Placental epithelial cell (primary cell): ENCODE results near the gene DTD2. TPM values are rescaled to one million over a fixed set of nuclear protein-coding genes. Genes with fewer than 3 reads are reported as not detected.

Source experiments
- total RNA-seq: library from RNA; depleted of rRNA; stranded (reverse); fragments of >200 nt; gene quantifications from 2 replicates; pipeline ENCODE4 v1.2.3, GENCODE V29; 2012

The DTD2 gene
- total RNA-seq, result 45.5 and 54.2 TPM in 2 replicates

DNA sequence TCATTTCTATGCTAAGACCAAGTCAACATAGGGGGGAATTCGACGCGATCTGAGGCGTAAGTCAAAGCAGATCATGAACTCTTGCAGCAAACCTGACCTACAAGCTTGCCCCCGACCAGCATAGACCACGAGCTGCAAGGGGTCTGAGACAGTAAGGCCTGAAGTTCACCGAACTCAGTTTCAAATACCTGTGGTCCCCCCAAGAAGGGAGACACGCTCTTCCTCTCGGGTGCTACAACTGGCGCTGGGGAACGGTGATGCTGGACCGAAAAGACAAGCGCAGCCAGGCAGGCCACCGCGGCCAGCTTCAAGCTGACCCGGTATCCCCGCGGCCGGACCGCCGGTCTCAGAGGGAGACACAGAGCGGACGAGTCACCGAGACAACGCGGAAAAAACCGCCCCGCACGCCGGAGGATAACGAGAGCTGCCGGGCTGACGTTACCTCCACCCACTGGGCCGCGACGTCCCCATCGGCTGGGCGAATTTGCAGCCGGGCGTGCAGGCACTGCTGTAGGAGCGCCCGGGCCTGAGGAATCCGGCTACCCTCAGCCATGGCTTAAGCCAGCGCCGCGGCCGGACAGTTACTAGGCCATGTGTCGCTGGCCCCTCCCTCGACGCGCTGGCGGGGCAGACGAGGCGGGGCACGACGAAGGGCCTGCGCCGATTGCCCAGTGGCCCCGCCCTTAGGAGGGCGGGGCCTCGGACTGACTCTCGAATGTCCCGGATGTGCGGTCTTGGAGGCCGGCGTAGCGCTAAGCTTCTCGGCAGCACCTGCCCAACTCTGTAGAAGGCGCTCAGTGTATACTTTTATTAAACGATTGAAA lies at the start of gene DTD2:
Gene DTD2, minus strand, starts transcription at position 666 of the 824 bp plus-strand sequence. Its CDS starts 113 bp downstream, at position 553.

DNA sequence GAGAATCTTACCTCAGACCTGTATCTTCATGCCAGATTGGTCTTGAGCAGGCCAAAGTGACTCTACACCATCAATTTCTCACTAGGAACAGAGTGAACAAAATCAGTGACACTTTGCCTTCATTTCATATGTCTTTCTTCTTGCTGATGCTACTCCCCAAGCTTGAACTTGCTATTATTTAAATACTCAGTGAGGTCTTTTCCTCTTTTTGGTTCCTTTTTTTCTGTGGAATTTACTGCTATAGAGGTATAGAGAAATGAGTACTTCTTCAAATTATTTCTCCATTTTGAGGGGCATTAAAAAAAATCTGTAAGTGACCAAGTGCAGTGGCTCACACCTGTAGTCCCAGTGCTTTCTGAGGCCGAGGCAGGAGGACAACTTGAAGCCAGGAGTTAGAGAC lies 30.6 kb upstream of the DTD2 start, which contains the start of gene GPR33:
Gene GPR33, minus strand, starts transcription at position 154 of the 400 bp plus-strand sequence. CDS start 4,074 bp downstream, outside the sequence.

DNA sequence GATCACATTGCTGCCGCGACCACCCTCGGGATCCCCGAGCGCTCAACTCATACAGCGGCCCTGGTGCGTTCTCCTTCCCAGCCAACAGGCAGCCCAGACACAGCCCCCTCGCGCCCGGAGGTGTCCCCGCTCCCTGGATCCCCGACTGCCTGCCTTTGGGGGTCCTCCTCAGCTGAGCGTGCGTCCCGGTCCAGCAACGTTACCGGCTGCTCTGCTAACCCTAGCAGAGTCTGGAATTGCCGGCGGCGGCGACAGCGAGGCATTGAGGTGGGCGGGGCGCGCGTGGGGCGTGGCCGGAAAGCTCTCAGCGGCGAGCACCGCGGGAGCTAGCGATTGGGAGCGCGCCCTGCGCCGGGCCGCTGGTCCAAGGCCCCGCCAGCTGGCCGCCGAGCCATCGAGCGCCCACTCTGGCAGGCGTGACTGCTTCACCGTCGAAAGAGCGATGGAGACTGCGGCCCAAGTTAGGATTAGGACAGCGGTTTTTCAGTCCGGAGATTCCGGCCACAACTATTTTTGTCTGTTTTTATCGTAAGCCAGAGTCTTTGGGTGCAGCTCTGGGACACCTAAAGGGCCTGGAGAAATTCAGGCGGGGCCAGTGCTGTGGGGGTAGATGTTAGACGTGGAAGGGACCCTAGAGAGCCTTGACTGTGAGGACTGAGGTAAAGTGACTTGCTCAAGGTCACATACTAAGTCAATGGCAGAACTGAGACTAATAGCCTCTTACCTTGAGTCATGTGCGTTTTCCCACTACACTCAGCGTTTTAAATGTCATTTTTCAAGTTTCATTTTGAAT lies 36.8 kb downstream of the DTD2 start, which contains the start of gene HEATR5A:
Gene HEATR5A, minus strand, starts transcription at position 232 of the 793 bp plus-strand sequence. CDS start 17,575 bp downstream, outside the sequence.

Other genes with a start within 250 kb of the DTD2 start
- gene HECTD1, start 249.7 kb downstream of the DTD2 start, total RNA-seq, result 177 and 235 TPM in 2 replicates
- gene HEATR5A, start 37.0 kb downstream of the DTD2 start, total RNA-seq, result 27.5 and 36.7 TPM in 2 replicates
- not detected in 2 replicates for gene GPR33, start 30.5 kb upstream of the DTD2 start, total RNA-seq
- gene NUBPL, start 103.9 kb upstream of the DTD2 start, total RNA-seq, result 12.2 and 15.8 TPM in 2 replicates